Loucy (cell line): ENCODE measurements around the gene CTTNBP2.

Experiments used
- H2AFZ ChIP-seq: fragments of 200-600 bp; sonication (generic); 2 replicates; pipeline ENCODE4 v1.6.0; 2016; ENCODE audit warnings: antibody characterized with exemption, mild to moderate bottlenecking, low read length, moderate library complexity
- H3F3A ChIP-seq: fragments of 200-600 bp; 2 replicates; pipeline ENCODE4 v1.6.0; 2016; ENCODE audit warnings: antibody characterized with exemption, low read depth, mild to moderate bottlenecking
- H3K27me3 ChIP-seq: fragments of 200-600 bp; sonication (generic); 2 replicates; pipeline ENCODE4 v1.6.1; 2014; ENCODE audit warnings: low read length, mild to moderate bottlenecking; ENCODE audit not compliant: insufficient read depth, poor library complexity, severe bottlenecking
- H3K36me3 ChIP-seq: fragments of 200-600 bp; sonication (generic); 2 replicates; pipeline ENCODE4 v1.6.1; 2016; ENCODE audit warnings: low read length; ENCODE audit not compliant: insufficient read depth
- H3K4me1 ChIP-seq: fragments of 200-600 bp; sonication (generic); 2 replicates; pipeline ENCODE4 v1.5.1; 2014; ENCODE audit warnings: low read length, mild to moderate bottlenecking; ENCODE audit not compliant: insufficient read depth, poor library complexity, severe bottlenecking
- H3K4me2 ChIP-seq: fragments of 200-600 bp; sonication (generic); 2 replicates; pipeline ENCODE4 v1.6.0; 2014; ENCODE audit warnings: antibody characterized with exemption, low read length, low read depth, mild to moderate bottlenecking; ENCODE audit not compliant: poor library complexity, severe bottlenecking
- H3K4me3 ChIP-seq: fragments of 200-600 bp; sonication (generic); 2 replicates; pipeline ENCODE4 v1.5.1; 2014; ENCODE audit warnings: low read length, mild to moderate bottlenecking, mixed read lengths; ENCODE audit not compliant: poor library complexity, severe bottlenecking
- H3K79me2 ChIP-seq: fragments of 200-600 bp; sonication (generic); 2 replicates; pipeline ENCODE4 v1.6.1; 2014; ENCODE audit warnings: low read length; ENCODE audit not compliant: insufficient read depth
- H3K9ac ChIP-seq: fragments of 200-600 bp; sonication (generic); 2 replicates; pipeline ENCODE4 v1.6.0; 2014; ENCODE audit warnings: mild to moderate bottlenecking, low read depth, low read length, moderate library complexity; ENCODE audit not compliant: poor library complexity, severe bottlenecking
- H3K9me2 ChIP-seq: fragments of 200-600 bp; sonication (generic); replicated peaks from 2 replicates; pipeline ENCODE4 v1.6.1; 2016; ENCODE audit warnings: low read depth, low read length, mixed read lengths
- H3K9me3 ChIP-seq: fragments of 200-600 bp; sonication (generic); 2 replicates; pipeline ENCODE4 v1.6.1; 2014; ENCODE audit warnings: mild to moderate bottlenecking, antibody characterized with exemption, low read length, low read depth; ENCODE audit not compliant: insufficient read depth
- H4K20me1 ChIP-seq: fragments of 200-600 bp; sonication (generic); 2 replicates; pipeline ENCODE4 v1.6.0; 2014; ENCODE audit warnings: antibody characterized with exemption, low read length, mild to moderate bottlenecking; ENCODE audit not compliant: insufficient read depth, poor library complexity, severe bottlenecking
- EZH2phosphoT487 ChIP-seq: fragments of 200-600 bp; IDR thresholded peaks from 2 replicates; pipeline ENCODE4 v1.6.1; 2018; ENCODE audit warnings: antibody characterized with exemption, mild to moderate bottlenecking, moderate library complexity, borderline replicate concordance
- TF ChIP-seq, protein P1 (sequence below): fragments of 200-600 bp; sonication (generic); conservative IDR thresholded peaks from 2 replicates; pipeline ENCODE4 v1.5.1; 2014; ENCODE audit warnings: mild to moderate bottlenecking, antibody characterized with exemption, low read length

Gene CTTNBP2

DNA sequence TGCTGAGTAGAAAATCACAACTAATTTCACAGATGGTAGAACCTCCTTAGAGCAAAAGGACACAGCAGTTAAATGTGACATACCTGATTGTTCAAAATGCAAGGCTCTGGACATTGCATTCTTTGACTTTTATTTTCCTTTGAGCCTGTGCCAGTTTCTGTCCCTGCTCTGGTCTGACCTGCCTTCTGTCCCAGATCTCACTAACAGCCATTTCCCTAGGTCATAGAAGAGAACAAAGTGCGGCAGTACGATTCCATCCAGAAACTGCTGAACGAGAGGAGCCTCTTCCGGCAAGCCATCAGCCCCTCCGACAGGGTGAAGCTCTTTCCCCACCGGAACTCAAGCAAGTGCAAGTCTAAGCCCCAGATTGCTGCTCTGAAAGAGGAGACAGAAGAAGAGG lies 206.6 kb downstream of the CTTNBP2 start:
- H3F3A ChIP-seq, result no peaks in the 10 kb centered on the region
- no peaks in the 10 kb centered on the region for H3K36me3 ChIP-seq
- H4K20me1 ChIP-seq, result no peaks in the 10 kb centered on the region
- no peak overlapping the region for H2AFZ ChIP-seq
- no peaks in the 10 kb centered on the region for H3K79me2 ChIP-seq
- no peak overlapping the region for H3K4me3 ChIP-seq
- TF ChIP-seq, protein P1, sequence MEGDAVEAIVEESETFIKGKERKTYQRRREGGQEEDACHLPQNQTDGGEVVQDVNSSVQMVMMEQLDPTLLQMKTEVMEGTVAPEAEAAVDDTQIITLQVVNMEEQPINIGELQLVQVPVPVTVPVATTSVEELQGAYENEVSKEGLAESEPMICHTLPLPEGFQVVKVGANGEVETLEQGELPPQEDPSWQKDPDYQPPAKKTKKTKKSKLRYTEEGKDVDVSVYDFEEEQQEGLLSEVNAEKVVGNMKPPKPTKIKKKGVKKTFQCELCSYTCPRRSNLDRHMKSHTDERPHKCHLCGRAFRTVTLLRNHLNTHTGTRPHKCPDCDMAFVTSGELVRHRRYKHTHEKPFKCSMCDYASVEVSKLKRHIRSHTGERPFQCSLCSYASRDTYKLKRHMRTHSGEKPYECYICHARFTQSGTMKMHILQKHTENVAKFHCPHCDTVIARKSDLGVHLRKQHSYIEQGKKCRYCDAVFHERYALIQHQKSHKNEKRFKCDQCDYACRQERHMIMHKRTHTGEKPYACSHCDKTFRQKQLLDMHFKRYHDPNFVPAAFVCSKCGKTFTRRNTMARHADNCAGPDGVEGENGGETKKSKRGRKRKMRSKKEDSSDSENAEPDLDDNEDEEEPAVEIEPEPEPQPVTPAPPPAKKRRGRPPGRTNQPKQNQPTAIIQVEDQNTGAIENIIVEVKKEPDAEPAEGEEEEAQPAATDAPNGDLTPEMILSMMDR, result no peak
- no peak for TF ChIP-seq EZH2phosphoT487
- no peak overlapping the region for H3K4me2 ChIP-seq
- no peaks in the 10 kb centered on the region for H3K27me3 ChIP-seq
- H3K9ac ChIP-seq, result no peak overlapping the region
- H3K4me1 ChIP-seq, result no peaks in the 10 kb centered on the region
- H3K9me3 ChIP-seq, result no peaks in the 10 kb centered on the region
- H3K9me2 ChIP-seq, result no peaks in the 10 kb centered on the region

DNA sequence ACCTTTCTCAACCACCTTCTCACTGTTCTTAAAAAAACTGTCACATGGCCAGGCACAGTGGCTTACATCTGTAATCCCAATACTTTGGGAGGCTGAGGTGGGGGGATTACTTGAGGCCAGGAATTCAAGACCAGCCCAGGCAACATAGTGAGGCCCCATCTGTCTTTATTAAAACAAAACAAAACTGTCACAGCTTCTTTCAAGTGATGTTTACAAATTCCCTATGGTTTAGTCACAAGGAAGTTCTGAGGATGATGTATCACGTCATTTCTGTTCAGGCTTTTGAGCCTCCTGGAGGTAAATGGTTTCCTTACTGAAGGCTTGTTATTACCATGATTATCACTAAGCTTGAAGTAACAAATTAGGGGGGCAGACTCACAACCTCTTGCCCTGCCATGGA lies 207.2 kb downstream of the CTTNBP2 start:
- H2AFZ ChIP-seq, result no peak overlapping the region
- no peaks in the 10 kb centered on the region for H3F3A ChIP-seq
- H3K4me2 ChIP-seq, result no peak overlapping the region
- no peak for TF ChIP-seq EZH2phosphoT487
- no peaks in the 10 kb centered on the region for H4K20me1 ChIP-seq
- no peaks in the 10 kb centered on the region for H3K79me2 ChIP-seq
- no peak overlapping the region for H3K4me3 ChIP-seq
- no peaks in the 10 kb centered on the region for H3K9me2 ChIP-seq
- no peaks in the 10 kb centered on the region for H3K9me3 ChIP-seq
- no peak overlapping the region for H3K9ac ChIP-seq
- H3K36me3 ChIP-seq, result no peaks in the 10 kb centered on the region
- no peaks in the 10 kb centered on the region for H3K4me1 ChIP-seq
- no peaks in the 10 kb centered on the region for H3K27me3 ChIP-seq

DNA sequence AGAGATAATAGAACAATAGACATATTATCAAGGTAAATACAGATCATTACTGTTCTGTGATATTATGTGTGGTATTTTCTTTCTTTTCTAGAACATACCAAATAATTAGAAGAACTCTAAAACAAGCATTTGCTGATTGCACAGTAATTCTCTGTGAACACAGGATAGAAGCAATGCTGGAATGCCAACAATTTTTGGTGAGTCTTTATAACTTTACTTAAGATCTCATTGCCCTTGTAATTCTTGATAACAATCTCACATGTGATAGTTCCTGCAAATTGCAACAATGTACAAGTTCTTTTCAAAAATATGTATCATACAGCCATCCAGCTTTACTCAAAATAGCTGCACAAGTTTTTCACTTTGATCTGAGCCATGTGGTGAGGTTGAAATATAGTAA lies 207.9 kb downstream of the CTTNBP2 start:
- H3K36me3 ChIP-seq, result no peaks in the 10 kb centered on the region
- H2AFZ ChIP-seq, result 0 out of 2 replicates have a peak overlapping the region, but pooled peaks have one; percentile 13
- H3K27me3 ChIP-seq, result no peaks in the 10 kb centered on the region
- H3K9me3 ChIP-seq, result no peaks in the 10 kb centered on the region
- H3K9me2 ChIP-seq, result no peaks in the 10 kb centered on the region
- H3F3A ChIP-seq, result no peaks in the 10 kb centered on the region
- no peaks in the 10 kb centered on the region for H3K4me1 ChIP-seq
- no peaks in the 10 kb centered on the region for H4K20me1 ChIP-seq
- no peaks in the 10 kb centered on the region for H3K79me2 ChIP-seq
- H3K9ac ChIP-seq, result no peak overlapping the region
- no peak overlapping the region for H3K4me3 ChIP-seq
- H3K4me2 ChIP-seq, result no peak overlapping the region
- no peak for TF ChIP-seq EZH2phosphoT487
- TF ChIP-seq, protein P1, result no peak

DNA sequence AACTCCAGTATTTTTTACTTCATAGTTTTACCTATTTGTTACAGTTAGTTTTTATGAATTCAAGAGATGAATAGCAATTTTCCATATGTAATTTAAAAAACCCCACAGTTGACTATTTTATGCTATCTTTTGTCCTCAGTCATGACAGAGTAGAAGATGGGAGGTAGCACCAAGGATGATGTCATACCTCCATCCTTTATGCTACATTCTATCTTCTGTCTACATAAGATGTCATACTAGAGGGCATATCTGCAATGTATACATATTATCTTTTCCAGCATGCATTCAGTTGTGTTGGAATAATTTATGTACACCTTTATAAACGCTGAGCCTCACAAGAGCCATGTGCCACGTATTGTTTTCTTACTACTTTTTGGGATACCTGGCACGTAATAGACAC lies 209.2 kb downstream of the CTTNBP2 start:
- H3K4me1 ChIP-seq, result no peaks in the 10 kb centered on the region
- H3K4me2 ChIP-seq, result no peak overlapping the region
- H3K9me3 ChIP-seq, result no peaks in the 10 kb centered on the region
- H2AFZ ChIP-seq, result no peak overlapping the region
- H3K4me3 ChIP-seq, result no peak overlapping the region
- H4K20me1 ChIP-seq, result no peaks in the 10 kb centered on the region
- H3K36me3 ChIP-seq, result no peaks in the 10 kb centered on the region
- no peaks in the 10 kb centered on the region for H3F3A ChIP-seq
- no peaks in the 10 kb centered on the region for H3K27me3 ChIP-seq
- H3K9ac ChIP-seq, result no peak overlapping the region
- no peaks in the 10 kb centered on the region for H3K79me2 ChIP-seq
- H3K9me2 ChIP-seq, result no peaks in the 10 kb centered on the region
- TF ChIP-seq, protein P1, result no peak
- TF ChIP-seq EZH2phosphoT487, result no peak
